Ascending aorta (tissue), 2 donors: ENCODE results near the gene TMTC1. TPM values are rescaled to one million over a fixed set of nuclear protein-coding genes. Genes with fewer than 3 reads are reported as not detected.

Source experiments
- DNase-seq, 2 donors: peaks; one replicate each; pipeline ENCODE4 v3.0.0-alpha.2; 2019; ENCODE audit warnings: low spot score in 2 of 2
- H3K27ac ChIP-seq, 2 donors: fragments of 200-600 bp; sonication (generic); one replicate each; pipeline ENCODE4 v1.5.1; 2016 to 2017; ENCODE audit warnings: mild to moderate bottlenecking in 1 of 2
- H3K27me3 ChIP-seq: fragments of 200-600 bp; sonication (generic); one replicate; pipeline ENCODE4 v1.5.1; 2017
- H3K36me3 ChIP-seq, 2 donors: fragments of 200-600 bp; sonication (generic); one replicate each; pipeline ENCODE4 v1.5.1; 2016
- H3K4me1 ChIP-seq, 2 donors: fragments of 200-600 bp; sonication (generic); one replicate each; pipeline ENCODE4 v1.5.1; 2016 to 2017; ENCODE audit warnings: mild to moderate bottlenecking in 1 of 2
- H3K4me3 ChIP-seq, 2 donors: fragments of 200-600 bp; sonication (generic); one replicate each; pipeline ENCODE4 v1.5.1; 2016 to 2017; ENCODE audit warnings: mild to moderate bottlenecking in 1 of 2
- H3K9me3 ChIP-seq, 2 donors: fragments of 200-600 bp; sonication (generic); one replicate each; pipeline ENCODE4 v1.5.1; 2016
- intact Hi-C: fragments of 100-400 bp; cut with DNase I; formaldehyde crosslinking; loops from one replicate; pipeline ENCODE4 v1.15.1; 2023
- total RNA-seq: library from RNA; depleted of rRNA; stranded (reverse); fragments of >200 nt; gene quantifications from one replicate; pipeline ENCODE4 v1.1.0, GENCODE V29; 2016
- TF ChIP-seq, protein P1 (sequence below), 3 experiments: fragments of 200-600 bp in 2 of 3; fragments of 450-650 bp in 1 of 3; sonication (generic) in 2 of 3; IDR thresholded peaks; one replicate each; pipeline ENCODE4 v1.5.1; 2016 to 2019; ENCODE audit warnings: antibody characterized with exemption in 3 of 3, mild to moderate bottlenecking in 1 of 3, moderate library complexity in 1 of 3

TMTC1 gene
- total RNA-seq, 1 donor from 2014 or later, result 176 TPM

DNA sequence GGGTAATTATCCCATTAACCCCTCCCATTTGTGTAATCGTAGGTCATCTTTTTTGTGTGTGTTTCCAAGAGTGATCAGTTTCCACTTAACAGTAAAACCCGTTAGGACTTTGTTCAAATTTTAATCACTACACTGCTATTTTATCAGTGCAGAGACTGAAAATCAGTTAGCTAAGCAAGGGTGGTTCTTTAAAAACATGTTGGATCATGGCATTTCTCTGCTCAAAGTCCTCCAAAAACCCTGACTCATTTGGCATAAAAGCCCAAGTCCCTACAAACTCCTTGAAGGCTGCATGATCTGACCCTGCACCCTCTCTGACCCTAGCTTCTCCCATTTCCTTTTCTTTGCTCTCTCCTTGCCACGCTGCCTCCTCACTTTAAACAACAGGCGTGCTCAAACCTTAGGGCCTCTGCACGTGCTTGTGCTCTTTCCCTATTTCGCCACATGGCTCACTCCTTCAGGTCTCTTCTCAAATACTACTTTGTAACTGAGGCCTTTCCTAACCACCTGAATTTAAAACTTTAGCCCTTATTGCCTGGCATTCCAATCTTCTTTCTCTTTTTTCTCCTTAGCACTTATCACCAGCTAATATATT lies 273.1 kb downstream of the TMTC1 start:
- H3K36me3 ChIP-seq, result peaks cover 0 to 45% of the 10 kb centered on the region in 2 donors
- intact Hi-C loops, result no loop called here

DNA sequence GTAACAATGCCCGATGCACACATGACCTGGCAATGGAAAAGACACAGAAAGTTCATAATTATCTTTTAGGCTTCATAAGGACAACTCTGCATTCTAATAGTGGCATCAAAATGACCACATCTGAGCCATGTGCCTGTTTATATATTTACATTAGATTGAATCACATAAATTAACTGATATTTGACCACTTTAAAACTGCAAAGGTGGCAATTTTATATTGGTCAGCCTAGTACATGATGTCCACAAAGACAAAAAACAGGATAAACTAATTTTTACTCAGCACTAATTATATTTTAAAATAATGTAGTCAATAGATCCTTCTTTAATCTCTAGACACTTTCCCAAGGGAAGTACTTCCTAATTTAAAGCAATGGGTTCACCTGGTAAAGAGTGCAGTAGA lies 274.2 kb downstream of the TMTC1 start:
- no peaks in the 10 kb centered on the region for H3K9me3 ChIP-seq
- no peak overlapping the region for H3K27ac ChIP-seq
- H3K36me3 ChIP-seq, result peaks cover 0 to 44% of the 10 kb centered on the region in 2 donors
- intact Hi-C loops, result loop anchor here (10.0 kb wide), 1 partner anchor 775 kb away; no protein-coding TSS in a partner anchor
- TF ChIP-seq, protein P1, sequence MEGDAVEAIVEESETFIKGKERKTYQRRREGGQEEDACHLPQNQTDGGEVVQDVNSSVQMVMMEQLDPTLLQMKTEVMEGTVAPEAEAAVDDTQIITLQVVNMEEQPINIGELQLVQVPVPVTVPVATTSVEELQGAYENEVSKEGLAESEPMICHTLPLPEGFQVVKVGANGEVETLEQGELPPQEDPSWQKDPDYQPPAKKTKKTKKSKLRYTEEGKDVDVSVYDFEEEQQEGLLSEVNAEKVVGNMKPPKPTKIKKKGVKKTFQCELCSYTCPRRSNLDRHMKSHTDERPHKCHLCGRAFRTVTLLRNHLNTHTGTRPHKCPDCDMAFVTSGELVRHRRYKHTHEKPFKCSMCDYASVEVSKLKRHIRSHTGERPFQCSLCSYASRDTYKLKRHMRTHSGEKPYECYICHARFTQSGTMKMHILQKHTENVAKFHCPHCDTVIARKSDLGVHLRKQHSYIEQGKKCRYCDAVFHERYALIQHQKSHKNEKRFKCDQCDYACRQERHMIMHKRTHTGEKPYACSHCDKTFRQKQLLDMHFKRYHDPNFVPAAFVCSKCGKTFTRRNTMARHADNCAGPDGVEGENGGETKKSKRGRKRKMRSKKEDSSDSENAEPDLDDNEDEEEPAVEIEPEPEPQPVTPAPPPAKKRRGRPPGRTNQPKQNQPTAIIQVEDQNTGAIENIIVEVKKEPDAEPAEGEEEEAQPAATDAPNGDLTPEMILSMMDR (IDR thresholded peaks at IDR 0.05), result no peak
- H3K27me3 ChIP-seq, result no peaks in the 10 kb centered on the region
- no peak overlapping the region for H3K4me3 ChIP-seq
- no peak for DNase-seq
- no peaks in the 10 kb centered on the region for H3K4me1 ChIP-seq

More for the DNA sequence above, 273.1 kb downstream of the TMTC1 start:
- DNase-seq, result no peak
- Histone ChIP-seq H3K27ac (no peak overlapping the region), H3K9me3 (no peaks in the 10 kb centered on the region), H3K4me3 (no peak overlapping the region), H3K4me1 (no peaks in the 10 kb centered on the region), H3K27me3 (no peaks in the 10 kb centered on the region)
- TF ChIP-seq, protein P1 (IDR thresholded peaks at IDR 0.05), result no peak

DNA sequence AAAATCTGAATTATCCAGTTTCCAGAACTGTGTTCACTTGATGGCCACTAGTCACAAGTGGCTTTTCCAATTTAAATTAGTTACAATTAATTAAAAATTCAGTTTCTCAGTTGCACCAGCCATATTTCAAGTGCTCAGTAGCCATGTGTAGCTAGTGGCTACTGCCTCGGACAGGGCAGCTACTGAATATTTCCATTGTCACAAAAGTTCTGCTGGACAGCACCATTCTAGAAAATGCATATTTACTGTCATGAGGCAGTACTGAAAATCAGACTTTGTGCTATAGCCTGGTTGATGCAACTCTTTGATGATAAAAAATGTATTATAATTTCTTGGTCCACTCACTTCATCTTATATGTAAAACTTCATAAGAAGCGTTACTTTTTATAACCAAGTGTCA lies 274.8 kb downstream of the TMTC1 start:
- TF ChIP-seq, protein P1 (IDR thresholded peaks at IDR 0.05), result no peak
- no peaks in the 10 kb centered on the region for H3K4me1 ChIP-seq

DNA sequence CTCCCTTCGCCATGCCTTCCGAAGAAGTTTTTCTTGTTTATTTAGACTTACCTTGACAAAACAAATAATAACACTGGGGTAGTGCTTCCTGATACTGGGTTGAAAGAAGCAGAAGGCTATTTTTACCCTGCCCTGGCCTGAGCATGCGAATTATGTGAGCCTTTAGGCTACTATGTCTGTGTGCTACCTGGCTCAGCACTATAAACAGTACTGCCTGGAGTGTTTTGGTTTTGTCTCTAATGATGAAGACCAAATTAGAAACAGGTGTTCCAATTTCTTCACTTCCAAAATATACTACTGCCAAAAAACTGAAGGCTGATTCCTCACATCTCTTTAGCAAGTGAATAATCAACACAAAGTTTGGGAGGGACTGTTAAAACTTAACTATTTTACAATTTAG lies 278.6 kb downstream of the TMTC1 start:
- no peak for DNase-seq
- intact Hi-C loops, result loop anchor here (10.0 kb wide), 1 partner anchor 780 kb away; no protein-coding TSS in a partner anchor
- Histone ChIP-seq H3K27ac (no peak overlapping the region), H3K9me3 (no peaks in the 10 kb centered on the region), H3K36me3 (peaks cover 0 to 28% of the 10 kb centered on the region in 2 donors), H3K4me3 (no peak overlapping the region), H3K4me1 (no peaks in the 10 kb centered on the region), H3K27me3 (no peaks in the 10 kb centered on the region)
- TF ChIP-seq, protein P1 (IDR thresholded peaks at IDR 0.05), result no peak

More for the DNA sequence above, 274.8 kb downstream of the TMTC1 start:
- Histone ChIP-seq H3K36me3 (peaks cover 0 to 43% of the 10 kb centered on the region in 2 donors), H3K27me3 (no peaks in the 10 kb centered on the region), H3K27ac (no peak overlapping the region), H3K4me3 (no peak overlapping the region), H3K9me3 (no peaks in the 10 kb centered on the region)
- no peak for DNase-seq
- intact Hi-C loops, result loop anchor here (10.0 kb wide), 1 partner anchor 776 kb away; no protein-coding TSS in a partner anchor

DNA sequence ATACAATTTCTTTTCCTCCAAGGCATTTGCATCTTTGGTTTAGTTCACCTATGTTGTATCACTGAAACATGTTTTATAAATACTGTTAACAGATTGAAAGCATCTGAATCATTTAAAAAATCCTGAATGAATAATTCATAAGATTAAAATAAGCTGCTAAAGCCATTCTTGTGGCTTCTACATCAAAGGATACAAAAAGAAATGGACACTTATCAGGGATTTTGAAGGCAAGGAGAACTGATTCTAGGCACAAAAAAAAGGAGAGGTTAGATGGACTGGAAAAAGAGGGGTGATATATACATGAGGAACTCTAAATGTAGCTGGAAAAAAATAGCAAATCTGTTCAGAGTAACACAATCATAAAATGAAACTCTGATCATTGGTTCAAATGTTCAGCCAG lies 280.5 kb downstream of the TMTC1 start:
- DNase-seq, result no peak
- TF ChIP-seq, protein P1 (IDR thresholded peaks at IDR 0.05), result no peak
- intact Hi-C loops, result loop anchor here (10.0 kb wide), 1 partner anchor 782 kb away; no protein-coding TSS in a partner anchor
- Histone ChIP-seq H3K9me3 (no peaks in the 10 kb centered on the region), H3K27me3 (no peaks in the 10 kb centered on the region), H3K27ac (no peak overlapping the region), H3K4me3 (no peak overlapping the region), H3K4me1 (no peaks in the 10 kb centered on the region), H3K36me3 (peaks cover 0 to 28% of the 10 kb centered on the region in 2 donors)
